IMR-90 (cell line): ENCODE measurements around the gene PACS1. TPM values are rescaled to one million over a fixed set of nuclear protein-coding genes. Genes with fewer than 3 reads are reported as not detected.

Source experiments
- ATAC-seq: fragments of 200-7000 bp; cut with Tn5 transposase; 2 replicates; pipeline ENCODE4 v1.9.1; 2020; ENCODE audit warnings: low read depth, mild to moderate bottlenecking, moderate library complexity
- BruUV-seq: library from RNA; stranded (reverse); fragments of 400-500 nt; replicated peaks from 2 replicates; lab custom pipeline; 2021; lab: Mats Ljungman, UMichigan
- CTCF ChIA-PET: fragments of 300-600 bp; formaldehyde crosslinking; extraction: SDS; loops from one replicate; lab custom pipeline; 2021; ENCODE audit warnings: antibody characterized with exemption; lab: Yijun Ruan, JAX
- POLR2A ChIA-PET: fragments of 300-600 bp; sonication (Branson Sonifier 250); formaldehyde crosslinking; loops from one replicate; lab custom pipeline; 2022; ENCODE audit warnings: antibody characterized with exemption; ENCODE audit not compliant: unreplicated experiment; lab: Charles Lee
- DNase-seq: peaks from one replicate; pipeline ENCODE4 v3.0.0; 2013
- H2AFZ ChIP-seq: replicated peaks from 2 replicates; pipeline ENCODE3; 2013; ENCODE audit warnings: low read length, mild to moderate bottlenecking; ENCODE audit not compliant: poor library complexity
- H2AK5ac ChIP-seq: 2 replicates; pipeline ENCODE4 v1.6.1; 2013; ENCODE audit warnings: low read depth, low read length, inconsistent platforms
- H2AK9ac ChIP-seq: replicated peaks from 2 replicates; pipeline ENCODE3; 2013; ENCODE audit warnings: mild to moderate bottlenecking, low read depth, low read length, moderate library complexity; ENCODE audit not compliant: poor library complexity
- H2BK120ac ChIP-seq: 2 replicates; pipeline ENCODE4 v1.6.1; 2013; ENCODE audit warnings: low read depth, low read length, inconsistent platforms
- H2BK15ac ChIP-seq: 3 replicates; pipeline ENCODE4 v1.6.1; 2013; ENCODE audit warnings: low read depth, low read length, inconsistent platforms
- H2BK20ac ChIP-seq: 2 replicates; pipeline ENCODE4 v1.6.1; 2013; ENCODE audit warnings: low read depth, mild to moderate bottlenecking, inconsistent platforms, low read length, moderate library complexity
- H2BK5ac ChIP-seq: 2 replicates; pipeline ENCODE4 v1.6.1; 2013; ENCODE audit warnings: mild to moderate bottlenecking, low read depth, low read length, inconsistent platforms; ENCODE audit not compliant: poor library complexity, severe bottlenecking
- H3K14ac ChIP-seq: replicated peaks from 2 replicates; pipeline ENCODE4 v1.6.1; 2013; ENCODE audit warnings: low read depth, low read length, inconsistent platforms
- H3K18ac ChIP-seq: 2 replicates; pipeline ENCODE4 v1.6.1; 2013; ENCODE audit warnings: low read depth, low read length, control low read depth
- H3K23ac ChIP-seq: 2 replicates; pipeline ENCODE4 v1.6.1; 2013; ENCODE audit warnings: low read depth, low read length, inconsistent platforms
- H3K27ac ChIP-seq: 2 replicates; pipeline ENCODE4 v1.5.1; 2013; ENCODE audit warnings: mild to moderate bottlenecking, control low read depth, low read length; ENCODE audit not compliant: insufficient read depth
- H3K27me3 ChIP-seq: 2 replicates; pipeline ENCODE4 v1.6.1; 2013; ENCODE audit warnings: low read length; ENCODE audit not compliant: control insufficient read depth, insufficient read depth
- H3K36me3 ChIP-seq: 2 replicates; pipeline ENCODE4 v1.6.1; 2013; ENCODE audit warnings: low read length, mixed read lengths; ENCODE audit not compliant: control insufficient read depth, insufficient read depth
- H3K4ac ChIP-seq: 2 replicates; pipeline ENCODE4 v1.6.1; 2013; ENCODE audit warnings: low read depth, low read length, inconsistent platforms
- H3K4me1 ChIP-seq: 2 replicates; pipeline ENCODE4 v1.6.1; 2013; ENCODE audit warnings: low read length, mixed read lengths; ENCODE audit not compliant: control insufficient read depth, insufficient read depth
- H3K4me2 ChIP-seq: 2 replicates; pipeline ENCODE4 v1.6.1; 2013; ENCODE audit warnings: low read depth, mild to moderate bottlenecking, control low read depth, low read length, moderate library complexity
- H3K4me3 ChIP-seq: 2 replicates; pipeline ENCODE4 v1.5.1; 2013; ENCODE audit warnings: low read depth, mild to moderate bottlenecking, control low read depth, low read length, moderate library complexity; ENCODE audit not compliant: insufficient read depth
- H3K56ac ChIP-seq: 2 replicates; pipeline ENCODE4 v1.6.1; 2013; ENCODE audit warnings: low read length, inconsistent platforms; ENCODE audit not compliant: insufficient read depth; ENCODE audit errors: extremely low read depth
- H3K79me1 ChIP-seq, 2 experiments: 2 replicates each; pipeline ENCODE4 v1.6.1; 2013; ENCODE audit warnings: low read length in 2 of 2, inconsistent platforms in 1 of 2, low read depth in 1 of 2
- H3K9ac ChIP-seq: 2 replicates; pipeline ENCODE4 v1.6.1; 2013; ENCODE audit warnings: low read depth, low read length, control low read depth
- H3K9me1 ChIP-seq: 2 replicates; pipeline ENCODE4 v1.6.1; 2013; ENCODE audit warnings: low read length, inconsistent platforms; ENCODE audit not compliant: insufficient read depth
- H3K9me3 ChIP-seq: 2 replicates; pipeline ENCODE4 v1.6.1; 2013; ENCODE audit warnings: low read length; ENCODE audit not compliant: control insufficient read depth, insufficient read depth
- H4K20me1 ChIP-seq: 2 replicates; pipeline ENCODE4 v1.6.1; 2013; ENCODE audit warnings: low read length, inconsistent platforms; ENCODE audit not compliant: insufficient read depth
- H4K5ac ChIP-seq: 2 replicates; pipeline ENCODE4 v1.6.1; 2013; ENCODE audit warnings: mild to moderate bottlenecking, low read depth, low read length, control low read depth
- H4K8ac ChIP-seq, 2 experiments: 2 replicates each; pipeline ENCODE4 v1.6.1; 2013; ENCODE audit warnings: low read depth in 2 of 2, low read length in 2 of 2, control low read depth in 1 of 2, inconsistent platforms in 1 of 2
- H4K91ac ChIP-seq: 2 replicates; pipeline ENCODE4 v1.6.1; 2013; ENCODE audit warnings: low read depth, low read length, inconsistent platforms; ENCODE audit not compliant: insufficient read depth
- MAFK ChIP-seq: IDR thresholded peaks from 2 replicates; pipeline ENCODE4 v1.6.1; 2012; ENCODE audit warnings: low read depth, low read length, improper control_type of control experiment
- NFE2L2 ChIP-seq: fragments of 150-350 bp; IDR thresholded peaks from 2 replicates; pipeline ENCODE4 v1.6.1; 2016; ENCODE audit warnings: low read depth, mild to moderate bottlenecking, low read length
- RFX5 ChIP-seq: IDR thresholded peaks from 2 replicates; pipeline ENCODE4 v1.8.0; 2012; ENCODE audit warnings: low read depth, mild to moderate bottlenecking, low read length, moderate library complexity
- SMC3 ChIP-seq: fragments of 150-350 bp; IDR thresholded peaks from 2 replicates; pipeline ENCODE4 v1.6.1; 2016; ENCODE audit warnings: low read depth, mild to moderate bottlenecking, antibody characterized with exemption, low read length, moderate library complexity
- WGBS, 2 experiments: methylation state at CpG; one replicate each; pipeline versions ENCODE4 v1.1.5 to v1.1.7; 2013; ENCODE audit warnings: missing lambda C conversion rate in 2 of 2; ENCODE audit not compliant: insufficient read length in 1 of 2; ENCODE audit errors: extremely low coverage in 2 of 2; 5-methylcytosine and 5-hydroxymethylcytosine counted together
- dilution Hi-C: fragments of 300-500 bp; cut with HindIII; formaldehyde crosslinking; loops from one replicate; pipeline ENCODE4 v1.14.3; 2018; ENCODE audit warnings: low sequenced_read_pairs; ENCODE audit not compliant: unreplicated experiment
- in situ Hi-C: fragments of 300-500 bp; cut with MboI; formaldehyde crosslinking; loops from 3 replicates; pipeline ENCODE4 v1.14.3; 2019; ENCODE audit warnings: low sequenced_read_pairs, inconsistent platforms, mixed read lengths
- intact Hi-C: fragments of 100-400 bp; cut with micrococcal nuclease; formaldehyde crosslinking; loops from 2 replicates; pipeline ENCODE4 v1.10.0; 2022
- polyA plus RNA-seq, 3 experiments: library from polyadenylated mRNA; depleted of rRNA; stranded (reverse); fragments of >200 nt; gene quantifications; 2 replicates each; pipeline ENCODE4 v1.2.3, GENCODE V29; 2012; ENCODE audit warnings: low replicate concordance in 1 of 3
- total RNA-seq: library from RNA; depleted of rRNA; stranded (reverse); fragments of >200 nt; gene quantifications from 2 replicates; pipeline ENCODE4 v1.2.3, GENCODE V29; 2012

PACS1 gene
- total and polyA plus RNA-seq, 2 of the 4 experiments (the other 2 are of a cell fraction) = 7.3 to 32.0 TPM

GRCh38 chr11:66123902-66124301 lies 53.8 kb downstream of the PACS1 start:
- Histone ChIP-seq H3K14ac (peak overlapping the region; percentile 35; the same call in 1 of the 2 replicates), H4K20me1 (peaks cover 10% of the 10 kb centered on the region), H4K8ac (no peak overlapping the region), H3K27ac (no peak overlapping the region), H3K4me1 (peaks cover 21% of the 10 kb centered on the region), H2AK9ac (no peak overlapping the region), H2BK20ac (no peak overlapping the region), H3K27me3 (no peaks in the 10 kb centered on the region), H2BK15ac (no peak overlapping the region), H3K9me1 (peaks cover 20% of the 10 kb centered on the region), H2AFZ (no peak overlapping the region), H3K9ac (no peak overlapping the region), H3K36me3 (no peaks in the 10 kb centered on the region), H4K91ac (no peak overlapping the region), H3K18ac (peak overlapping the region; percentile 9; the same call in 1 of the 2 replicates), H2BK120ac (no peak overlapping the region), H3K56ac (no peak overlapping the region), H2BK5ac (peak overlapping the region; percentile 66), H3K4me2 (no peak overlapping the region), H3K4me3 (no peak overlapping the region), H3K23ac (no peak overlapping the region), H4K5ac (no peak overlapping the region; the same call in 1 of the 2 replicates), H3K4ac (no peak overlapping the region), H3K79me1 (peaks cover 31 to 77% of the 10 kb centered on the region in 2 experiments), H3K9me3 (no peaks in the 10 kb centered on the region), H2AK5ac (0 out of 2 replicates have a peak overlapping the region, but pooled peaks have one; percentile 2)
- in situ Hi-C loops (no loop called here), dilution Hi-C loops (no loop called here), intact Hi-C loops (no loop called here)
- no peak for ATAC-seq
- BruUV-seq = no TSS peak
- TF ChIP-seq SMC3 = no peak
- no peak for TF ChIP-seq MAFK
- TF ChIP-seq NFE2L2 = no peak
- TF ChIP-seq RFX5 = no peak
- ChIA-PET POLR2A (no interaction called here), CTCF (interaction anchor here (1.0 kb wide), 1 partner anchor 11 kb away, joined by 3 read pairs; no protein-coding TSS in a partner anchor)
- no peak for DNase-seq
- 100% methylated on average over 2 of the region's 6 CpGs; no CpG with 5 or more reads in 1 of the 2 experiments for WGBS, 2 experiments
